ENCODE measurements around the gene ACO2. TPM values are rescaled to one million over a fixed set of nuclear protein-coding genes. Genes with fewer than 3 reads are reported as not detected.

The ACO2 gene
- total RNA-seq, 4 donors from 2014 or later, result 69.9 to 91.1 (median 76.4) TPM

DNA sequence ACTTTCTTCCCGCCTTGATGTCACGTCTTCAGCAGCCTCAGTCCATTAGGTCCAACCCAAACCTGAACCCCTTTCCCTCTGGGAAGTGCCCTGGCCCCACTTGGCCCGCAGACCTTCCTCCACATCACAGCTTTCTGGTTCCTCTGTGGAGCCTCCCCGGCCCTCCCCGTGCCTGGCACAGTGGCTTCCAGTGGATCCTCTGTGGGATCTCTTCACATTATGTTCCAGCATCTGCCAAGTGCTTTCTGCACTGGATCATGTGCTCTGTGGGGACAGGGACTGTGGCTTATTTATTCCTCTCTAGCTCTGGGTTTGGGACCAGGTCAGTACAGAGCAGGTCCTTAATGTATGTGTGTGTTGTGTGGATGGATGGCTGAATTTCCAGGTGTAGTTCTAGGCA, 44.5 kb downstream of the ACO2 start:
- Histone ChIP-seq H3K4me3 (no peak overlapping the region), H3K36me3 (peaks cover 0 to 88% (median 5%) of the 10 kb centered on the region in 3 donors)
- no peak for DNase-seq (ENCODE audit: low spot score in 2 of 2)

DNA sequence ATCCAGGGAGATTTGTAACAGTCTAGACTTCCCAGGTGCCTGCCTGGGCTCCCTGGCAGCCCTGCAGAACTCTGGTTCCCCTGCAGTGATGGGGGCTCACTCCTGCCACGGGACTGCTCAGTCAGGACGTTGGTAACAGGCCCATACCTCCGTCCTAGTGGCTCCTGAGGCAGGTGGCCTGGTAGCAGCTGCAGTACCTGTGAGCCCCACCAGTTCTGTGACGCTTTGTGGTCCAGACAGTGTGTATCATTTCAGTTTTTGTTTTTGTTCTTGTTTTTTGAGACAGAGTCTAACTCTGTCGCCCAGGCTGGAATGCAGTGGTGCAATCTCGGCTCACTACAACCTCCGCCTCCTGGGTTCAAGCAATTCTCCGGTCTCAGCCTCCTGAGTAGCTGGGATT, 47.5 kb downstream of the ACO2 start:
- TF ChIP-seq, protein P1, sequence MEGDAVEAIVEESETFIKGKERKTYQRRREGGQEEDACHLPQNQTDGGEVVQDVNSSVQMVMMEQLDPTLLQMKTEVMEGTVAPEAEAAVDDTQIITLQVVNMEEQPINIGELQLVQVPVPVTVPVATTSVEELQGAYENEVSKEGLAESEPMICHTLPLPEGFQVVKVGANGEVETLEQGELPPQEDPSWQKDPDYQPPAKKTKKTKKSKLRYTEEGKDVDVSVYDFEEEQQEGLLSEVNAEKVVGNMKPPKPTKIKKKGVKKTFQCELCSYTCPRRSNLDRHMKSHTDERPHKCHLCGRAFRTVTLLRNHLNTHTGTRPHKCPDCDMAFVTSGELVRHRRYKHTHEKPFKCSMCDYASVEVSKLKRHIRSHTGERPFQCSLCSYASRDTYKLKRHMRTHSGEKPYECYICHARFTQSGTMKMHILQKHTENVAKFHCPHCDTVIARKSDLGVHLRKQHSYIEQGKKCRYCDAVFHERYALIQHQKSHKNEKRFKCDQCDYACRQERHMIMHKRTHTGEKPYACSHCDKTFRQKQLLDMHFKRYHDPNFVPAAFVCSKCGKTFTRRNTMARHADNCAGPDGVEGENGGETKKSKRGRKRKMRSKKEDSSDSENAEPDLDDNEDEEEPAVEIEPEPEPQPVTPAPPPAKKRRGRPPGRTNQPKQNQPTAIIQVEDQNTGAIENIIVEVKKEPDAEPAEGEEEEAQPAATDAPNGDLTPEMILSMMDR (IDR thresholded peaks at IDR 0.05), result no peak
- TF ChIP-seq EP300 (IDR thresholded peaks at IDR 0.05) (no peak), POLR2A (IDR thresholded peaks at IDR 0.05) (no peak)
- H3K4me1 ChIP-seq, result peaks cover 0 to 25% (median 3%) of the 10 kb centered on the region in 4 donors
- H3K36me3 ChIP-seq, result peaks cover 0 to 83% (median 2%) of the 10 kb centered on the region in 3 donors
- peak overlapping the region in 1 of 4 donors; percentile 84 for H3K27ac ChIP-seq
- WGBS, 2 donors, result 85 to 88% methylated on average over 8 of the region's 8 CpGs
- no peak overlapping the region for H3K4me3 ChIP-seq
- no peaks in the 10 kb centered on the region for H3K9me3 ChIP-seq
- DNase-seq (ENCODE audit: low spot score in 2 of 2), result no peak
- no peaks in the 10 kb centered on the region for H3K27me3 ChIP-seq

More for the DNA sequence above, 44.5 kb downstream of the ACO2 start:
- Histone ChIP-seq H3K9me3 (no peaks in the 10 kb centered on the region), H3K4me1 (peaks cover 0 to 41% (median 7%) of the 10 kb centered on the region in 4 donors), H3K27me3 (no peaks in the 10 kb centered on the region), H3K27ac (peak overlapping the region in 3 of 4 donors; percentile 10 to 87 (median 60))
- WGBS, 2 donors, result 66 to 71% methylated on average over 5 of the region's 5 CpGs
- TF ChIP-seq POLR2A (IDR thresholded peaks at IDR 0.05) (no peak), EP300 (IDR thresholded peaks at IDR 0.05) (no peak)
- TF ChIP-seq, protein P1 (IDR thresholded peaks at IDR 0.05), result no peak

DNA sequence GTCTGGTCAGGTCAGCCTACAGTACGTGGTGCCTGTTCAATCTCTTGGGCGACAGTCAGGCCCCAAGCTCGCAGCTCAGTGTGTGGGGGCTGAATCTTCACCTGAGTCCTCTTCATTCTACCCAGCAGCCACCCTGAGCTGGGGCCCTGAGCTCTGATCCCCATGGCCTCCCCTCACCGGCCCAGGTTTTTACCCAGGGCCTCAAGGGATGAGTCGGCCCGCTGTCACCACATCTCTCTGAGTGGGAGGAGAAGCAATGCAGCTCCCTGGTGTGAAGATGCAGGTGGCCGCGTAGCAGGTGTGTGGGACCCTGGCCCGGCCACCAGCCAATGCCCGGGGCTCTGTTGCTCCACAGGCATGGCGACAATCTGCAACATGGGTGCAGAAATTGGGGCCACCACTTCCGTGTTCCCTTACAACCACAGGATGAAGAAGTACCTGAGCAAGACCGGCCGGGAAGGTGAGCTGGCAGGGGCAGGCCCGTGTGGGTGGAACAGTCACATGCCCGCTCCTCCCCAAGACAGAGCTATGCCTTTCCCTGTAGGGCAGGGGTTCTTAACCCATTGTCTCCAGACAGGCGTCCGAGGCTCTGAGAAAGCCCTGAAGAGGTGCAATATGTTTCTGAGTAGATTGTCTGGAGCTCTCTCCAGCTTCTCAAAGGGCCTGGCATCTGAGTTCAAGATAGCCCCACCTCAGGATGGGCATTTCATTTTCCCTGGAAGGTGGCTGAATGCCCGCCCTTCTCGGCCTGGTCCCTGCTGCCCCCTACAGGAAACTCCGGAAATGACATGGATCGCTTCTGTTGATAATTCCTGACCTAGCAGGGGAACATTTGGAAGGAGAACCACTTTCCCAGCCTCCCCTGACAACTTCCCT, 48.5 kb downstream of the ACO2 start:
- H3K4me3 ChIP-seq, result no peak overlapping the region
- H3K36me3 ChIP-seq, result peaks cover 0 to 80% (median 2%) of the 10 kb centered on the region in 3 donors
- H3K4me1 ChIP-seq, result peaks cover 0 to 23% (median 3%) of the 10 kb centered on the region in 4 donors
- no peaks in the 10 kb centered on the region for H3K27me3 ChIP-seq
- TF ChIP-seq POLR2A (IDR thresholded peaks at IDR 0.05) (no peak), EP300 (IDR thresholded peaks at IDR 0.05) (peak in 1 of 2 donors; percentile 68)
- TF ChIP-seq, protein P1 (IDR thresholded peaks at IDR 0.05), result peak; percentile 80 to 95 (median 90)
- peak overlapping the region; percentile 24 to 84 (median 69) for H3K27ac ChIP-seq
- WGBS, 2 donors, result 56% methylated on average over 22 of the region's 22 CpGs
- peak; percentile 85 to 93 for DNase-seq (ENCODE audit: low spot score in 2 of 2)
- no peaks in the 10 kb centered on the region for H3K9me3 ChIP-seq

DNA sequence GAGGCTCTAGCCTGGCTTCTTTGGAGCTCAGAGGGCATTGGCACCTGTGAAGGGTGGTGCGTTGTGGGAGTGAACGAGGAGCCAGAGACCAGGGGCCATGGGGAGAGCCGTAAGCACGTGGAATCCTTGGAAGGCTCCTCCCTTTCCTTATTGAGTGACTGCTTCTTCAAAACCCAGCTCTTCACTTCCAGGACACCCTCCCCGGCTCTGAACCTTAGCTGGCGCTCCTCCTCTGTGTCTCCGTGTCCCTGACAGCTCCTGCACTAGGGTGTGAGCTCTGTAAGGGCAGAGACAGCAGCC, 49.1 kb downstream of the ACO2 start:
- Histone ChIP-seq H3K27me3 (no peaks in the 10 kb centered on the region), H3K36me3 (peaks cover 0 to 80% (median 2%) of the 10 kb centered on the region in 3 donors), H3K9me3 (no peaks in the 10 kb centered on the region), H3K4me1 (peaks cover 0 to 20% (median 5%) of the 10 kb centered on the region in 4 donors), H3K4me3 (no peak overlapping the region), H3K27ac (peak overlapping the region; percentile 24 to 84 (median 54))
- WGBS, 2 donors, result 61 to 62% methylated on average over 7 of the region's 7 CpGs
- TF ChIP-seq EP300 (IDR thresholded peaks at IDR 0.05) (no peak), POLR2A (IDR thresholded peaks at IDR 0.05) (no peak)
- TF ChIP-seq, protein P1 (IDR thresholded peaks at IDR 0.05), result peak in 2 of 5 experiments; percentile 11 to 17
- DNase-seq (ENCODE audit: low spot score in 2 of 2), result no peak

DNA sequence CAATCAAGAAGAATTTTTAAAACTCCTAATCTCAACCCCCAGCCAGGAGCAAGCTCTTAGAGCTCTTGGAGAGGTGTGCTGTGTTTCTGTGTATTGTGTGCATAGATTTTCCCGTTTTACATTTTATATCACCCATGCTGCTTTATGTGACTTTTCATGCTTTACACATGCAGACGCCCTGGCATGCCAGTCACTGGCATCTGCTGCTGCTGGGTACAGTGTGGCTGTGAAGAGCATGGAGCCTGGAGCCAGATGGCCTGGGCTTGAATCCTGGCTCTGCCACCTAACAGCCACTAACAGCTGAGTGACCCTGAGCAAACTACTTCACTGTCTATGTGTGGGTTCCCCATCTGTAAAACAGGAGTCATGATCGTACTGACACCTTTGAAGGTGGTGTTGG, 52.2 kb downstream of the ACO2 start:
- 82 to 84% methylated on average over 3 of the region's 3 CpGs for WGBS, 2 donors
- DNase-seq (ENCODE audit: low spot score in 2 of 2), result no peak
- TF ChIP-seq POLR2A (IDR thresholded peaks at IDR 0.05) (no peak), EP300 (IDR thresholded peaks at IDR 0.05) (no peak)
- TF ChIP-seq, protein P1 (IDR thresholded peaks at IDR 0.05), result no peak
- Histone ChIP-seq H3K4me3 (no peak overlapping the region), H3K27me3 (no peaks in the 10 kb centered on the region), H3K27ac (peak overlapping the region in 1 of 4 donors; percentile 2), H3K9me3 (no peaks in the 10 kb centered on the region), H3K4me1 (peaks cover 0 to 47% (median 27%) of the 10 kb centered on the region in 4 donors), H3K36me3 (peaks cover 0 to 77% (median 0%) of the 10 kb centered on the region in 3 donors)

All from tibial nerve (tissue), 4 donors.